A549 (cell line): Measurements from ENCODE around the gene ASTN1.

Experiments used
- BHLHE40 ChIP-seq: IDR thresholded peaks from 2 replicates; pipeline ENCODE4 v1.6.1; 2012; ENCODE audit warnings: low read depth, low read length, inconsistent platforms
- HDAC2 ChIP-seq: fragments of 200-600 bp; sonication (generic); IDR thresholded peaks from 2 replicates; pipeline ENCODE4 v1.6.1; 2016
- HMGXB4 ChIP-seq: fragments of 250-450 bp; sonication (Bioruptor Pico); IDR thresholded peaks from 2 replicates; pipeline ENCODE4 v1.5.0; 2021; ENCODE audit warnings: mild to moderate bottlenecking, moderate library complexity, borderline replicate concordance
- KDM1A ChIP-seq: fragments of 200-600 bp; sonication (generic); IDR thresholded peaks from 2 replicates; pipeline ENCODE4 v1.6.1; 2016; ENCODE audit warnings: low read depth, mild to moderate bottlenecking
- POLR2A ChIP-seq: IDR thresholded peaks from 2 replicates; pipeline ENCODE4 v1.6.1; 2012; ENCODE audit warnings: mild to moderate bottlenecking, low read length
- REST ChIP-seq: fragments of 200-600 bp; sonication (generic); IDR thresholded peaks from 2 replicates; pipeline ENCODE4 v1.6.1; 2016; ENCODE audit warnings: antibody characterized with exemption, mild to moderate bottlenecking, moderate library complexity
- SMC3 ChIP-seq: fragments of >200 bp; sonication (Bioruptor Twin); formaldehyde crosslinking; IDR thresholded peaks from 3 replicates; pipeline ENCODE4 v1.6.1; 2018; ENCODE audit warnings: inconsistent platforms
- TP53 ChIP-seq: fragments of 250-450 bp; sonication (Bioruptor Pico); IDR thresholded peaks from 2 replicates; pipeline ENCODE4 v1.5.0; 2021; ENCODE audit warnings: mild to moderate bottlenecking, moderate library complexity
- TF ChIP-seq, protein P1 (sequence below): fragments of >200 bp; sonication (Bioruptor Twin); formaldehyde crosslinking; IDR thresholded peaks from 3 replicates; pipeline ENCODE4 v1.5.1; 2016

- TF ChIP-seq, protein P1, sequence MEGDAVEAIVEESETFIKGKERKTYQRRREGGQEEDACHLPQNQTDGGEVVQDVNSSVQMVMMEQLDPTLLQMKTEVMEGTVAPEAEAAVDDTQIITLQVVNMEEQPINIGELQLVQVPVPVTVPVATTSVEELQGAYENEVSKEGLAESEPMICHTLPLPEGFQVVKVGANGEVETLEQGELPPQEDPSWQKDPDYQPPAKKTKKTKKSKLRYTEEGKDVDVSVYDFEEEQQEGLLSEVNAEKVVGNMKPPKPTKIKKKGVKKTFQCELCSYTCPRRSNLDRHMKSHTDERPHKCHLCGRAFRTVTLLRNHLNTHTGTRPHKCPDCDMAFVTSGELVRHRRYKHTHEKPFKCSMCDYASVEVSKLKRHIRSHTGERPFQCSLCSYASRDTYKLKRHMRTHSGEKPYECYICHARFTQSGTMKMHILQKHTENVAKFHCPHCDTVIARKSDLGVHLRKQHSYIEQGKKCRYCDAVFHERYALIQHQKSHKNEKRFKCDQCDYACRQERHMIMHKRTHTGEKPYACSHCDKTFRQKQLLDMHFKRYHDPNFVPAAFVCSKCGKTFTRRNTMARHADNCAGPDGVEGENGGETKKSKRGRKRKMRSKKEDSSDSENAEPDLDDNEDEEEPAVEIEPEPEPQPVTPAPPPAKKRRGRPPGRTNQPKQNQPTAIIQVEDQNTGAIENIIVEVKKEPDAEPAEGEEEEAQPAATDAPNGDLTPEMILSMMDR = no peak
- TF ChIP-seq SMC3 (no peak), REST (no peak), KDM1A (no peak), TP53 (CRISPR knock-in tag) (no peak), BHLHE40 (no peak), POLR2A (no peak), HDAC2 (no peak), HMGXB4 (CRISPR knock-in tag) (no peak)
These were observed 26.7 kb downstream of the ASTN1 start for GRCh38 chr1:177137814-177138213.
